Mesothelial cell of epicardium (in vitro differentiated cells): ENCODE data around the gene RNF212B. TPM values are rescaled to one million over a fixed set of nuclear protein-coding genes. Genes with fewer than 3 reads are reported as not detected.

ENCODE experiments used
- DNase-seq, 2 experiments: peaks; one replicate each; pipeline ENCODE4 v3.0.0; 2021; ENCODE audit warnings: low spot score in 2 of 2; ENCODE audit not compliant: unreplicated experiment in 2 of 2
- H3K27ac Mint-ChIP-seq: 2 replicates; pipeline ENCODE4 v1.8.0; 2021; ENCODE audit warnings: mixed read lengths
- H3K27me3 Mint-ChIP-seq: 2 replicates; pipeline ENCODE4 v1.8.0; 2021; ENCODE audit warnings: low read depth, mixed read lengths
- H3K36me3 Mint-ChIP-seq: 2 replicates; pipeline ENCODE4 v1.8.0; 2021; ENCODE audit warnings: mixed read lengths
- H3K4me1 Mint-ChIP-seq: 2 replicates; pipeline ENCODE4 v1.8.0; 2021; ENCODE audit warnings: mixed read lengths
- H3K4me3 Mint-ChIP-seq: 2 replicates; pipeline ENCODE4 v1.8.0; 2021; ENCODE audit warnings: mild to moderate bottlenecking, moderate library complexity, mixed read lengths
- H3K9me3 Mint-ChIP-seq: 2 replicates; pipeline ENCODE4 v1.8.0; 2021; ENCODE audit warnings: mixed read lengths
- CTCF ChIP-seq: fragments of 200-600 bp; sonication (generic); IDR thresholded peaks from one replicate; pipeline ENCODE4 v1.5.0; 2021; ENCODE audit warnings: antibody characterized with exemption; ENCODE audit not compliant: unreplicated experiment
- total RNA-seq: library from RNA; stranded (reverse); gene quantifications from 3 replicates; pipeline ENCODE4 v1.2.1, GENCODE V29; 2021

The RNF212B gene
- total RNA-seq, 1 donor from 2014 or later, result not detected

GRCh38 chr14:23285530-23286019 lies 47.8 kb downstream of the RNF212B start:
- peak overlapping the region; percentile 96 for H3K4me3 Mint-ChIP-seq
- H3K27ac Mint-ChIP-seq, result peak overlapping the region; percentile 94
- H3K36me3 Mint-ChIP-seq, result no peaks in the 10 kb centered on the region
- peaks cover 22% of the 10 kb centered on the region for H3K4me1 Mint-ChIP-seq
- H3K9me3 Mint-ChIP-seq, result no peaks in the 10 kb centered on the region
- peaks cover 2% of the 10 kb centered on the region for H3K27me3 Mint-ChIP-seq
- DNase-seq, result no peak
- TF ChIP-seq CTCF, result no peak

DNA sequence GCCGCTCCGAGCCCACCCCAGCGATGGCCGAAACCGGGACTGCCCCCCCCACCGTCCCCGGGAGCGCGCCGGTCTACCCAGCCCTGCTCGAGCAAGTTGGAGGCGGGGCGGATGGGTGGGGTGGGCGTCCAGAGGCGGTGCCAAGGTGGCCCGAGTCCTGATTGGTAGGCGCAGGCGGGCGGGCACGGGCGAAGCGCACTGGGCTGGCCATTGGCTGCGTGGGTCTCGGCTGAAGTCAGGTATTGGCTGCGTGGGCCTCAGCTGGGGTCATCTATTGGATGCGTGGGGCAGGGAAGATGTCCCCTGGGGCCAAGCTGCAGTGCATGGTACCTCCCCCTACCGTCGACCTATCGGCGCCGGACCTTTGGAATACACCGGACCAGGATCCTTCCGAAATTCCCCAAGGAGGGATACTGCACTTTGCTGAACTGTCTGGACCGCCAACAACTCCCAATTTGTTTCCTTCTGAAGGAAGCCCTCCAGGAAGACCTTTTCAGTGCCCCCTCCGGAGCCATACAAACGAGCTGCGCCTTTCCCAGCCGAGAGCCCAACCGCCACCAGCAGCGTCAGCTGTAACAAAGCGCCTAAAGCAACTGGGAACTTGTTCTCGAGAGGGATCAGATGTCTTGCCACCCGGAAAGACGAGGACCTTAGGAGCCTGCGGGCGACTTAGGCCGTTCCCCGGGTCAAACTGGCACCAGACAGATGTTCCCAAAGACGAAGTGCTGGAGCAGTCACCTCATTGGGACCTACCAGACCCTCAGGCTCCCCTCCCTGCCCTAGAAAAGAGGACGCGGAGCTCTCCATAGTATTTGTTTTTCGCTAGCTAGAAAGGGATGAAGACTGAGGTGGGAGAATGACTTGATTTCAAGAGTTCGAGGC lies 48.5 kb downstream of the RNF212B start, which contains the start of gene HOMEZ:
TSS of gene HOMEZ (minus strand) at position 113 of the 882 bp plus-strand sequence. CDS start 180 bp downstream, outside the sequence.
- peaks cover 2% of the 10 kb centered on the region for H3K27me3 Mint-ChIP-seq
- DNase-seq, result peak; percentile 92 to 95
- TF ChIP-seq CTCF, result no peak
- H3K27ac Mint-ChIP-seq, result peak within 1 kb of the TSS; percentile 99
- no peaks in the 10 kb centered on the region for H3K36me3 Mint-ChIP-seq
- H3K4me3 Mint-ChIP-seq, result peak within 1 kb of the TSS; percentile 96
- peaks cover 22% of the 10 kb centered on the region for H3K4me1 Mint-ChIP-seq
- no peaks in the 10 kb centered on the region for H3K9me3 Mint-ChIP-seq

DNA sequence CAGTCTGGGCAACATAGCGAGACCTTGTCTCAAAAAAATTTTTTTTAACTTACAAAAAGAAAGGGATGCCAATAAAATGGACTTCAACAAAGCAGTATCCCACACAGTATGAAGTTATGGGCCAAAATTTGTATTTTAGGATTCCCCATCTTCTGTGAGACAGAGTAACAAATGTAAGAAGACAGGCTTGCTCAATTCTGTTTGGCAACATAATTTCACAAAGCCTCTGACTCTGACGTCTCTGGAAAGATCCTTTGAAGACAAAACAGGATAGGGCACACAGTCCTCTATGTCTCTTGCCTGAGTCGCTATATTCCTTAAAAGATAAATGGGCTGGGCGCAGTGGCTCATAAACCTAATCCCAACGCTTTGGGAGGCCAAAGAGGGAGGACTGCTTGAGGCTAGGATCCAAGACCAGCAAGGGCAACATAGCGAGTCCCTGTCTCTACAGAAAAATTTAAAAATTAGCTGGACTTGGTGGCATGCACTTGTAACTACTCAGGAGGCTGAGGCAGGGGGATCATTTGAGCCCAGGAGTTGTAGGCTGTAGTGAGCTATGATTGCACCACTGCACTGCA lies 49.3 kb downstream of the RNF212B start:
- Mint-ChIP-seq H3K36me3 (no peaks in the 10 kb centered on the region), H3K4me3 (peak overlapping the region; percentile 96), H3K4me1 (peaks cover 22% of the 10 kb centered on the region), H3K9me3 (no peaks in the 10 kb centered on the region), H3K27me3 (peaks cover 7% of the 10 kb centered on the region), H3K27ac (peak overlapping the region; percentile 99)
- TF ChIP-seq CTCF, result no peak
- no peak for DNase-seq

- Mint-ChIP-seq H3K27me3 (peaks cover 20% of the 10 kb centered on the region), H3K4me3 (no peak overlapping the region), H3K36me3 (no peaks in the 10 kb centered on the region), H3K9me3 (no peaks in the 10 kb centered on the region), H3K4me1 (peaks cover 14% of the 10 kb centered on the region), H3K27ac (no peak overlapping the region)
- peak; percentile 86 for TF ChIP-seq CTCF
- DNase-seq, result no peak
Observed at GRCh38 chr14:23294734-23295561, 57.2 kb downstream of the RNF212B start.

GRCh38 chr14:23296012-23296777 lies 58.5 kb downstream of the RNF212B start:
- DNase-seq, result no peak
- Mint-ChIP-seq H3K27me3 (peaks cover 20% of the 10 kb centered on the region), H3K4me1 (peaks cover 24% of the 10 kb centered on the region), H3K27ac (no peak overlapping the region), H3K9me3 (no peaks in the 10 kb centered on the region), H3K36me3 (no peaks in the 10 kb centered on the region), H3K4me3 (no peak overlapping the region)
- TF ChIP-seq CTCF, result no peak
